SU-DHL-6 (cell line): Measurements from ENCODE around the gene C5orf15.

ENCODE experiments used
- H2AFZ ChIP-seq: fragments of 200-600 bp; sonication (generic); 2 replicates; pipeline ENCODE4 v1.6.1; 2014; ENCODE audit warnings: low read depth, mild to moderate bottlenecking, moderate library complexity, mixed read lengths, antibody characterized with exemption, low read length; ENCODE audit not compliant: severe bottlenecking
- H3F3A ChIP-seq: fragments of 200-600 bp; shearing (Covaris generic); 2 replicates; pipeline ENCODE4 v1.6.0; 2016; ENCODE audit warnings: antibody characterized with exemption, mild to moderate bottlenecking; ENCODE audit not compliant: insufficient read depth
- H3K27ac ChIP-seq: fragments of 200-600 bp; sonication (generic); 2 replicates; pipeline ENCODE4 v1.5.1; 2016; ENCODE audit warnings: low read depth, mild to moderate bottlenecking, low read length, moderate library complexity, mixed read lengths
- H3K27me3 ChIP-seq: fragments of 200-600 bp; sonication (generic), shearing (Covaris generic); 2 replicates; pipeline ENCODE4 v1.6.0; 2014; ENCODE audit warnings: mild to moderate bottlenecking, low read length
- H3K36me3 ChIP-seq: fragments of 200-600 bp; sonication (generic); 2 replicates; pipeline ENCODE4 v1.6.1; 2014; ENCODE audit warnings: mild to moderate bottlenecking, low read length, mixed read lengths
- H3K4me2 ChIP-seq: fragments of 300-600, 200-600 bp; shearing (Covaris generic), sonication (generic); 2 replicates; pipeline ENCODE4 v1.6.0; 2014; ENCODE audit warnings: low read length, low read depth, mild to moderate bottlenecking; ENCODE audit not compliant: poor library complexity, severe bottlenecking
- H3K4me3 ChIP-seq: fragments of 200-600 bp; sonication (generic); 2 replicates; pipeline ENCODE4 v1.5.1; 2014; ENCODE audit warnings: antibody characterized with exemption, low read length, mild to moderate bottlenecking, mixed read lengths; ENCODE audit not compliant: insufficient read depth, poor library complexity, severe bottlenecking
- H3K79me2 ChIP-seq: fragments of 200-600 bp; sonication (generic); 2 replicates; pipeline ENCODE4 v1.6.1; 2014; ENCODE audit warnings: mild to moderate bottlenecking, low read length, moderate library complexity; ENCODE audit not compliant: insufficient read depth
- H3K9ac ChIP-seq: fragments of 200-600 bp; sonication (generic); 2 replicates; pipeline ENCODE4 v1.7.0; 2014; ENCODE audit warnings: mild to moderate bottlenecking, low read length
- H3K9me2 ChIP-seq: fragments of 200-600 bp; sonication (generic); replicated peaks from 2 replicates; pipeline ENCODE4 v1.6.1; 2014; ENCODE audit warnings: low read length; ENCODE audit not compliant: insufficient read depth
- H3K9me3 ChIP-seq: fragments of 200-600 bp; sonication (generic); 2 replicates; pipeline ENCODE4 v1.6.1; 2014; ENCODE audit warnings: low read length, mixed read lengths; ENCODE audit not compliant: insufficient read depth
- H4K20me1 ChIP-seq: fragments of 200-600 bp; sonication (generic); 2 replicates; pipeline ENCODE4 v1.6.1; 2014; ENCODE audit warnings: low read depth, mild to moderate bottlenecking, antibody characterized with exemption, low read length, moderate library complexity, mixed read lengths
- CTCF ChIP-seq: fragments of 200-600 bp; sonication (generic); IDR thresholded peaks from one replicate; pipeline ENCODE4 v1.5.1; 2017; ENCODE audit warnings: antibody characterized with exemption, mild to moderate bottlenecking, low read length, moderate library complexity; ENCODE audit not compliant: insufficient read depth, poor library complexity, severe bottlenecking
- EZH2phosphoT487 ChIP-seq: fragments of 200-600 bp; sonication (generic), shearing (Covaris generic); conservative IDR thresholded peaks from 2 replicates; pipeline ENCODE4 v1.6.1; 2018; ENCODE audit warnings: mild to moderate bottlenecking, antibody characterized with exemption, low read length, moderate library complexity, mixed read lengths

Gene C5orf15

GRCh38 chr5:133970325-133970909, 2.0 kb upstream of the C5orf15 start:
- H3K9me2 ChIP-seq = no peaks in the 10 kb centered on the region
- no peaks in the 10 kb centered on the region for H3K79me2 ChIP-seq
- no peaks in the 10 kb centered on the region for H3K9me3 ChIP-seq
- H2AFZ ChIP-seq = no peak overlapping the region
- H3K4me3 ChIP-seq = no peak overlapping the region
- H3K9ac ChIP-seq = no peak overlapping the region
- peaks cover 16% of the 10 kb centered on the region; the same call in 1 of the 2 replicates for H3K36me3 ChIP-seq
- peak overlapping the region; percentile 79 for H3K4me2 ChIP-seq
- peaks cover 31% of the 10 kb centered on the region for H3F3A ChIP-seq
- no peaks in the 10 kb centered on the region for H3K27me3 ChIP-seq
- TF ChIP-seq EZH2phosphoT487 = no peak
- no peak for TF ChIP-seq CTCF
- no peak overlapping the region for H3K27ac ChIP-seq
- no peaks in the 10 kb centered on the region for H4K20me1 ChIP-seq

GRCh38 chr5:133969654-133970324, 1.4 kb upstream of the C5orf15 start:
- Histone ChIP-seq H3K9ac (peak overlapping the region; percentile 77; the same call in 1 of the 2 replicates), H4K20me1 (no peaks in the 10 kb centered on the region), H3K4me2 (peak overlapping the region; percentile 79)

GRCh38 chr5:133967698-133968203, 674 bp downstream of the C5orf15 start:
- Histone ChIP-seq H3K36me3 (peaks cover 1% of the 10 kb centered on the region; the same call in 1 of the 2 replicates), H3K79me2 (peaks cover 13% of the 10 kb centered on the region; the same call in 1 of the 2 replicates), H3K27ac (0 out of 2 replicates have a peak overlapping the region, but pooled peaks have one; percentile 38), H3K9ac (peak overlapping the region; percentile 77), H3K27me3 (no peaks in the 10 kb centered on the region), H3K9me2 (no peaks in the 10 kb centered on the region), H3K4me3 (peak overlapping the region; percentile 82), H2AFZ (peak overlapping the region; percentile 76), H3F3A (peaks cover 26% of the 10 kb centered on the region), H3K9me3 (no peaks in the 10 kb centered on the region), H3K4me2 (peak overlapping the region; percentile 79), H4K20me1 (no peaks in the 10 kb centered on the region)
- TF ChIP-seq EZH2phosphoT487 = no peak

More at GRCh38 chr5:133969654-133970324, 1.4 kb upstream of the C5orf15 start:
- no peak overlapping the region for H2AFZ ChIP-seq
- H3K9me3 ChIP-seq = no peaks in the 10 kb centered on the region
- TF ChIP-seq CTCF = no peak
- no peak for TF ChIP-seq EZH2phosphoT487
- peak overlapping the region; percentile 82 for H3K4me3 ChIP-seq
- no peaks in the 10 kb centered on the region for H3K9me2 ChIP-seq
- 0 out of 2 replicates have a peak overlapping the region, but pooled peaks have one; percentile 14 for H3K27ac ChIP-seq
- H3F3A ChIP-seq = peaks cover 31% of the 10 kb centered on the region
- H3K36me3 ChIP-seq = peaks cover 16% of the 10 kb centered on the region; the same call in 1 of the 2 replicates
- no peaks in the 10 kb centered on the region for H3K27me3 ChIP-seq
- H3K79me2 ChIP-seq = peaks cover 5% of the 10 kb centered on the region; the same call in 1 of the 2 replicates

- peaks cover 15% of the 10 kb centered on the region; the same call in 1 of the 2 replicates for H3K79me2 ChIP-seq
- H3K27ac ChIP-seq = no peak overlapping the region
- peak overlapping the region; percentile 79 for H3K4me2 ChIP-seq
- no peaks in the 10 kb centered on the region for H3K36me3 ChIP-seq
- H3K9me2 ChIP-seq = no peaks in the 10 kb centered on the region
- no peaks in the 10 kb centered on the region for H3K27me3 ChIP-seq
- H3K9ac ChIP-seq = no peak overlapping the region
- no peaks in the 10 kb centered on the region for H4K20me1 ChIP-seq
- H3K4me3 ChIP-seq = no peak overlapping the region
- H3F3A ChIP-seq = peaks cover 26% of the 10 kb centered on the region
- no peaks in the 10 kb centered on the region for H3K9me3 ChIP-seq
- no peak overlapping the region for H2AFZ ChIP-seq
- TF ChIP-seq CTCF (no peak), EZH2phosphoT487 (no peak)
Observed at GRCh38 chr5:133967124-133967523, 1.3 kb downstream of the C5orf15 start.
